GF-D8 (cell line): Measurements from ENCODE around the gene STT3B.

ENCODE experiments used
- DNase-seq: peaks from one replicate; lab custom pipeline; 2025; lab: John Stamatoyannopoulos, UW

STT3B gene

DNA sequence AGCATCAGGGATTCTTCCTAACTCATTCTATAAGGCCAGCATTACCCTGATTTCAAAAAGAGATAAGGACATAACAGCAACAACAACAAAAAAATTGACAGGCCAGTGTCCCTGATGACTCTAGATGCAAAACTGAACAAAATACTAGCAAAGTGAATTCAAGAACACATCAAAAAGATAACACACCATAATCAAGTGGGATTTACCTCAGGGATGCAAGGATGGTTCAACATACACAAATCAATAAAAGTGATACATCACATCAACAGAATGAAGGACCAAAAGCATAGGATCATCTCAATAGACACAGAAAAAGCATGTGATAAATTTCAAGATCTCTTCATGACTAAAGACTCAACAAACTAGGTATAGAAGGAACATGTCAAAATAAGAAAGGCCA lies 119.6 kb downstream of the STT3B start:
- no peak for DNase-seq

DNA sequence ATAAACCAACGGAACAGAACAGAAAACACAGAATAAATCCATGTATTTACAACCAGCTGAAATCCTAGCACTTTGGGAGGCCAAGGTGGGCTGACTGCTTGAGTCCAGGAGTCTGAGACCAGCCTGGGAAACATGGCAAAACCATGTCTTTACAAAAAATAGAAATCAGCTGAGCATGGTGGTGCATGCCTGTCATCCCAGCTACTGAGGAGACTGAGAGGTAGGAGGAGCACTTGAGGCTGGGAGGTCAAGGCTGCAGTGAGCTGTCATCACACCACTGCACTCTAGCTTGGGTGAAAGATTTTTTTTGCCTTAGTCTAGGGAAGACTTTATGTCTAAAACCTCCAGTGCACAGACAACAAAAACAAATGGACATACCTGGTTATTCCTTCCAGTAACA lies 120.7 kb downstream of the STT3B start:
- DNase-seq, result no peak

DNA sequence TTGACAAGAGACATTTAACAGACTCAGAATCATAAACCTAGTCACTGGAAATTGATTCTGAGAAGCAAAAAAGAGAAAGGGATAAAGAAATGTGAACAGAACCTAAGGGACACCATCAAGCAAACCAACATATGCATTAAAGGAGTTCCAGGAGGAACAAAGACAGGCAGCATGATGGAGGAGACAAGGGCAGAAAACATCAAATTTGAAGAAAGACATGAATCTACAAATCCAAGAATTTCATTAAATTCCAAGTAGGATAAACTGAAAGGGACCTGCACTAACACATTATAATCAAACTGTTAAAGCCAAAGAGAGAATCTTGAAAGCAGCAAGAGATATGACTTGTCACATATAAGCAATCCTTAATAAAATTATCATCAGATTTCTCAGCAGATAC lies 122.3 kb downstream of the STT3B start:
- DNase-seq, result no peak

DNA sequence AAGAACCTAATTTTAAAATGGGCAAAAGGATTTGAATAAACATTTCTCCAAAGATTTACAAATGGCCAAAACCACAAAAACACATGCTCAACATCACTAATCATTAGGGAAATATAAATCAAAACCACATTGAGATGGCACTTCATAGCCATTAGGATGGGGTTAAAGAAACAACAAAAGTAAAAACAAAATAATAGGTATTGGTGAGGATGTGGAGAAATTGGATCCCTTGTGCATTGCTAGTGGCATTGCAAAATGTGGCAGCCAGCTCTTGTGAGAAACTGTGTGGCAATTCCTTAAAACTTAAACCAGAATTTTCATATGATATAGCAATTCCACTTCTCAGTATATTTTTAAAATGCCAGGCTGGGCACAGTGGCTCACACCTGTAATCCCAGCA lies 126.5 kb downstream of the STT3B start:
- no peak for DNase-seq

DNA sequence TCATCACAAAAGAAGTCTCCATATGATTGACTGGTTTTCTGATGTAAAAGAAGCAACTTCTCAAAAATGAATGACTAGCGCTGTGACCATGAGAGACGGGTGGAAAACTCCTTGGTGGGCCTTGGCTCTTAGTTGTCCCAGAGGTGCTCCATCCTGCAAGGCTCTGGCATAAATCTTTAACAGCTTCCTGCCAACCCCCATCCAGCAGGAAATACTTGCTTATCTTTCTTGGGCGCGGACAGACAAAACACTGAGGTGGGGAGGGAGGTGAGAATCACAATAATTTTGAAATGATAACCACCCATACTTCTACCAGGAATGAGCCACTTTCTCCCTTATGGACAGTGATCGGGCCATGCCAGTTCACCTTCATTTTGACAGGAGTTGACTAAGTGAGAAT lies 128.6 kb downstream of the STT3B start:
- no peak for DNase-seq

DNA sequence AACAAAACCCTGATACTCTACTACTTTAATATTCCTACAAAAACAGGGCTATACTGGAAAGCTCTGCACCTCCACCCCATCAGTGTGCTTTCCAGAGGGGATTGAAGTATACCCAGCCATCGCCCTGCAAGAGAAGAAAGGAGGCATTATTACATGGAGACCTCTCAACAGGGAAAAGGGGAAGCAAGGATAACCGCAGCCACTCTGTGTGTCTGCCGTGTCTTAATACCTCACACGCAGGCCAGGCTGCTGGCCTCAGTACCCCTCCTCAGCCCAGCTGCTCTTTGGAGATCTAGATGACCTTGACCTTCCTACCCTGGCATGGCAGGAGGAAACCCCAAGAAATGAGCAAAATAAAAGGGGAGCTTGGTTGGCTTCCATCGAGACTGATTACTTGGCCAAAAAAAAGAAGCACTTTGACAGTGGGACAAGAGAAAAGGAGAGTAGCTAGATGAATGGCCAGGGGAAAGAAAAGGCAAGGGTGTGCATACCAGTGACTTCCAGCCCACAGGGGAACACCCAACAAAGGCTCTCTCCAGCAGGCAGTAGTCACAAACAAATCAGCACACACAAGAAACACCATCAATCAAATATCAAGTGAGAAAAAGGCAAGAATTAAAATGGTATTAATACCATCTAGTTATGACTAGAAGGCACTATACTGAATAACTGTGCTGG lies 129.4 kb downstream of the STT3B start:
- DNase-seq, result no peak

DNA sequence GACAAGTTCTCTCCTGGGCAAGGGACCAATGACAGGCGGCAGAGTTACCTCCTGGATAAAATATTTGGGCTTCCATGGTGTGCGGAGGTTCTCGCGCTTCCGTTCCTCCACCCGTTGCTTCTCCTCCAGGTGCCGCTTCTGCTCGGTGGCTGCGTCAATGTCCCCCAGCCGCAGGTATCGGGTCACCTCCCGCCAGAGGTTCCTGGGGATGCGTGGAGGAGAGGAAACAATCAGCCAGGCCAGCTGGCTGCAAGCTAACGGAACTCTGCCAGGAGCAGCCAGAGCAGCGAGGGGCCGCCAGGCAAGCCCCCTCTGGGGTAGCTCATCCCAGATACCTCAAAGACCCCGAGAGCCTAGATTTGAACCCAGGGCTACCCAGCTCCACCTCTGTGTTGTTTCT lies 131.3 kb downstream of the STT3B start:
- DNase-seq, result no peak

DNA sequence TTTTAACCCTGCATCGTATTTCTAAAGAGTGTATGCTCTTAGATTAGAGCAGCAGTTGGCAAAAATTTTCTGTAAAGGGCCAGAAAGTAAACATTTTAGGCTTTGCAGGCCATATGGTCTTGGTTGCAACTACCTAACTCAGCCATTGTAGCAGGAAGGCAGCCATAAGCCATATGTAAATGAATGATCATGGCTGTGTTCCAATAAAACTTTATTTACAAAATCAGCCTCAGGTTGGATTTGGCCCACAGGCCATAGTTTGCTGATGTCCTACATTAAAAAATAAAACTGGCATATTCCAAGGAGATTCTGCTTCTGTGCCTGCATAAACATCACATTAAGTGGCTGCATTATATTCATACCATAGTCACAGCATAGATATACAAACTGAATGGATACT lies 134.9 kb downstream of the STT3B start:
- DNase-seq, result no peak

DNA sequence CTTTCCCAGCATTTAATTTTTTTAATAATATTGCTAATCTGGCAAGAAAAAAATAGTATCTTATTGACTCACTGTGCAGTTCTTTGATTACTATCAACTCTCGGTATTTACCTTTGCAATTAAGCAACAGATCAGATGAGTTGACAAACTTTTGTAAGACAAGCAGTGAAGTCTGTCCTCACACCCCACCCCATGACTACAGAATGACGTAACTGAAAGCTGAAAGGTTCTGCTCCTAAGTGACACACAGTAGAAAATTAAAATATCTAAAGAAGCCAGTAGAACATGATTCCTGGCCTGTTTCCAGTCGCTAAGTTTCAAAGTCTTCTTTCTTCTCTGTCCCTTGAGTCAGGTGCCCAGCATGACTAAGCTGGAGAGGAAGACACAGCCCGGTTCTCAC lies 135.5 kb downstream of the STT3B start:
- no peak for DNase-seq

DNA sequence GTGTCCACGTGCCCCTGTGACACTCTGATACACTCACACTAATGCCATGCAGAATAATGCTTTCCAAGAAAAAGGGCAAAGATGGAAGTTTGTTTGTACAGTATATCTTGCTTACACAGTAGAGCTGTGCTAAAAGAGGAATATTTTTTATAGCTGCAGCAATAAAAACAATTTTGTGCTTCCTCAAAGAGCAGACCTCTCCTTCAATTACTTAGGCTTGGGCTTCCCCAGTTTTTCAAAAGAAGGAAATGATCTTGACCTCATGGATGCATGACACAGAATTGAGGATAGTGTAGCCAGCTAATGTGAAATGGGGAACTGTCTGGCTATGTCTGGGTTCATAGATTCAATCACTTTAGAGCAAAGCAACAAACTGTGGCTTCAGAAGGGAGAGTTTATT lies 137.4 kb downstream of the STT3B start:
- no peak for DNase-seq

DNA sequence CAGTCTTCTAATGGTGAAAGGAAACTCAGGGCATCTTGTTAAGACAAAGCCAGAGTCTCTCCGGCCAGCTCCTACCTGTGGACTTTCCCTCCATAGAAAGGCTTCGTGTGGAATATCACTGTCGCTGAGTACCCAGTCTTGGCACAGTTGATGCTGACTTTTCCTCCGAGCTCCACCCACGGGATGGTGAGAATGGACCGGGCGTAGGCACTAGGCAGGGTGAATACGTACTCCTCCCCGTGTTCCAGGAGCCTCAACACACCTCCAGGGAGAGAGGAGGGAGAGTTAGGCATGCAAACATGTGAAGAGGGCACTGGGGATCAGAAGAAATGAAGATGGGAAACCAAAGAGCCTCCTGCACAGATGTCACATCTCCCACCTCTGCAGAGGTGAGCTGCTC lies 138.0 kb downstream of the STT3B start:
- no peak for DNase-seq

DNA sequence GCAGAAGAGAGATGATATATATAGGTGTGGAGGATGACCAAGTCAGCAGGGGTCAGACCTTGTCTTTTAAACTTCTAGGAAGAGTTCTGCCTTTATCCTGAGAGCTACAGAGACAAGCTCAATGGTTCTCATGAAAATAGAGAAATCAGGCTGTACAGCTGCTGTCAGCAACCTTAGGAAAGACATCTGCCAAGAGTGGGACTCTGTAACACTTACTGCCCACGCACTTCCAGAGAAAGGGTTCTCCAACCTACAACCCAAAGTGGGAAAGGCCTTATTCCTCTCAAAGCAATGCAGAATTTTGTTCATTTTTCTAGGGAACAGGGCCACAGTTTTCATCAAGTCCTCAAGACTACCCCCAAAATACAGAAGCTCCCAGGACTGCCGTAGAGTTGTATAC lies 138.7 kb downstream of the STT3B start:
- DNase-seq, result no peak

DNA sequence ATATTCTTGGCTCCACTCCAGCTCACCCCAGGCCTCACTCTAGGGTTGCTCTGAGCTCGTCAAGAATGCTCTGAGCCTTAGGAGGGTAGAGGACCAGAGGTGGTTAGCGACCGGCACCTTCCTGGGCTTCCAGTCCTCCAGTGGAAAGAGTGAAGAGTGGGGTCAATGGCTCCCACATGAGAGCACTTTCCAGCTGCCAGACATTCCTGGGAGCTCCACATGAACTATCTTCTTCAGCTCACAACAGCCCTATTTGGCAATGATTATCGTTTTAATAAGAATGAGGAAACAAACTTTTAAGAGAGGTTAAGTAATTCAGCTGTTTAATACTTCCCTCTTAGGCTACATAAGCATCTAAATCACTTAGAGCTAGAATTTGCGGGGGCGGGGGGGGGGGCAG lies 139.3 kb downstream of the STT3B start:
- no peak for DNase-seq

DNA sequence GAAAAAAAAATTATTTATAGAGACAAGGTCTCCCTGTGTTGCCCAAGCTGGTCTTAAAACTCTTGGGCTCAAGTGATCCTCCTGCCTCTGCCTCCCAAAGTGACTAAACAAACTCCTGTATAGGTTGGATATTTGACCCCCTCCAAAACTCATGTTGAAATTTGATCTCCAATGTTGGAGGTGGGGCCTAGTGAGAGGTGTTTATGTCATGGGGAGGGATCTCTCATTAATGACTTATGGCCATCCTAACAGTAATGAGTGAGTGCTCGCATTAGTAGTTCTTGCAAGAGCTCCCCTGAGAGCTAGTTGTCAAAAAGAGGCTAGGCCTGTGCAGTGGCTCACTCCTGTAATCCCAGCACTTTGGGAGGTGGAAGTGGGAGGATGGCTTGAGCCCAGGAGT lies 141.2 kb downstream of the STT3B start:
- no peak for DNase-seq

DNA sequence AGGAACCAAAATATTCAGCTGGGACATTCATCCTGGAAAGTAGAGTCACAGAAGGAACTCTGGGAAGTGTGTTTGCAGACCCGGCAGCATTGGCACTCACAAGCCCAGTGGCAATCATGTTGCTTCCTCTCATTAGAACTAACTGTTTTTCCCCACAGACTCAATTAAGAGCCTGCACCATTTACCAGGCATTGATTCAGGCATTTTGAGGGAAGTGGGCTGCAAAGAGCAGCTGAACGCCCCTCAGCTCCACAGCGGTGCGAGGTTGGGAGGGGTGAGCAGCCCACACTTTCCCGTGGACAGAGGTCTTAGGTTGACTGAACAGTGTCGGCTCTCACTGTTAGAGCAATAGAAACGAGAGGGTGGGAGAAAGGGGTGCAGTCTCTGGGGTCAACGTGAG lies 143.8 kb downstream of the STT3B start:
- no peak for DNase-seq

DNA sequence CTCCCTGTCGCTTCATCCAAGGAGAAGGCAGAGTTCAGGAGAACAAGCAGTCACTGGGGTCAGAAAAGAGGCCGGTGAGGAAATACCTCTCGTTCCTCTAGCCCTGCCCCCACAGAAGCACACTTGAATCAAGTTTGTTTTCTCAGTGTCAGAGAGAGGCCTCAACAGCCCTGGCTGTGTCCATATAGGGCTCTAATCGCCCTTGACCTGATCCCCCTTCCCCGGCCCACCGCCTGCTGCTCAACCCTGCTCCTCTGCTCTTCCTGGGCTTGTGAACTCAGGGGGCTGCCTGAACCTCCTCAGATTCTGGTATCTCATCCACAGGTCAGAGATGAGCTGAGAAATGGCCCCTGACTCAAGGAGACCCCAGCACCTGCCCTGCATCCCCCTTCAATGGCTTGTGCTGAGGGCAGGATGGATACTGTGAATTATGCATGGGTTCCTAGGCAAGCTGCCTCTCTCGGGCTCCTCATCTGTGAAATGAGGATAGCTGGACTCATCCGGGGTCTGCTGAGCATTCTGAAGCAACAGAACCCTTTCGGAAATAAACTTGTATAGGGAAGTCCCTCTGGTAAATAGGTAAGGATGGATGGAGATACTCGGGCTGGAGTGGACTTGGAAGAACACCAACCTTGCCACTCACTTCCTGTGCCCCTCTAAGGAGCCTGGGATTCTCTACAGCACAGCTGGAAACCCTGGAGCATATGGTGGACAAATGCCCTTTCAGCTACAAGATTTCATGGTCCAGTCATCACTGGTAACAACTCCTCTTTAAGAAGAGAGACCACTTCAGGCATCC lies 147.5 kb downstream of the STT3B start:
- DNase-seq, result no peak
